GM10248 (cell line): ENCODE data around the gene UCN3.
"Not testable (repeated sequence)": the region's sequence is repeated elsewhere in the genome, so short reads cannot be mapped to it uniquely, and the experiment has no call there.

Experiments
- CTCF ChIA-PET: fragments of 300-600 bp; sonication (Branson Sonifier 250); formaldehyde crosslinking; extraction: SDS; loops from one replicate; lab custom pipeline; 2021; ENCODE audit warnings: antibody characterized with exemption; lab: Yijun Ruan, JAX
- POLR2A ChIA-PET: fragments of 350-650 bp; sonication (Branson Sonifier 250); formaldehyde crosslinking; extraction: SDS; loops from one replicate; lab custom pipeline; 2020; ENCODE audit warnings: antibody characterized with exemption; lab: Yijun Ruan, JAX
- DNase-seq: peaks from one replicate; pipeline ENCODE4 v3.0.0; 2012; ENCODE audit errors: extremely low spot score
- CTCF ChIP-seq: IDR thresholded peaks from 2 replicates; pipeline ENCODE4 v1.5.1; 2012; ENCODE audit warnings: mild to moderate bottlenecking, low read depth; ENCODE audit errors: extremely low read depth, missing control alignments, control extremely low read depth

UCN3 gene

GRCh38 chr10:5373307-5373706 is 8.5 kb downstream of the UCN3 start:
- ChIA-PET CTCF (no interaction called here), POLR2A (no interaction called here)
- DNase-seq: no peak
- TF ChIP-seq CTCF: no peak

- no peak for TF ChIP-seq CTCF
- POLR2A ChIA-PET: no interaction called here
- CTCF ChIA-PET: no interaction called here
- DNase-seq: no peak
Measured at GRCh38 chr10:5373891-5374611, 9.3 kb downstream of the UCN3 start.

GRCh38 chr10:5376450-5376849 is 11.7 kb downstream of the UCN3 start:
- no peak for DNase-seq
- CTCF ChIA-PET: interaction anchor here (1.0 kb wide), 1 partner anchor 527 kb away, joined by 3 read pairs; no protein-coding TSS in a partner anchor

GRCh38 chr10:5379202-5379601 is 14.4 kb downstream of the UCN3 start:
- POLR2A ChIA-PET, DNase-seq: not testable (repeated sequence)
- CTCF ChIA-PET: interaction anchor here (1.1 to 1.8 kb wide), 3 partner anchors 10 to 564 kb away, joined by 3 to 6 read pairs (median 3); no protein-coding TSS in a partner anchor

More at GRCh38 chr10:5376450-5376849, 11.7 kb downstream of the UCN3 start:
- TF ChIP-seq CTCF: no peak
- POLR2A ChIA-PET: no interaction called here

GRCh38 chr10:5380395-5380794 is 15.6 kb downstream of the UCN3 start:
- CTCF ChIA-PET: interaction anchor here (1.1 to 1.8 kb wide), 4 partner anchors 11 to 566 kb away, joined by 3 to 6 read pairs (median 3); no protein-coding TSS in a partner anchor
- not testable (repeated sequence) for DNase-seq

GRCh38 chr10:5381187-5381586 is 16.4 kb downstream of the UCN3 start:
- ChIA-PET POLR2A (no interaction called here), CTCF (interaction anchor here (1.8 kb wide), 1 partner anchor 566 kb away, joined by 6 read pairs; no protein-coding TSS in a partner anchor)
- DNase-seq: no peak
- TF ChIP-seq CTCF: no peak

More at GRCh38 chr10:5380395-5380794, 15.6 kb downstream of the UCN3 start:
- POLR2A ChIA-PET: not testable (repeated sequence)

GRCh38 chr10:5385224-5385623 is 20.5 kb downstream of the UCN3 start:
- no peak for TF ChIP-seq CTCF
- ChIA-PET CTCF (interaction anchor here (0.6 kb wide), 1 partner anchor 9 kb away, joined by 3 read pairs; no protein-coding TSS in a partner anchor), POLR2A (no interaction called here)
- no peak for DNase-seq
